WTC11 (cell line): ENCODE results near the gene FDXR.

ENCODE experiments used
- IRF2 ChIP-seq: sonication (generic); formaldehyde crosslinking; IDR thresholded peaks from 2 replicates; pipeline ENCODE4 v1.8.0; 2022; ENCODE audit warnings: low read depth, missing genetic modification reagents, borderline replicate concordance
- TF ChIP-seq, protein P1 (sequence below): fragments of 200-600 bp; IDR thresholded peaks from 2 replicates; pipeline ENCODE4 v1.8.0; 2022; ENCODE audit warnings: antibody characterized with exemption

DNA sequence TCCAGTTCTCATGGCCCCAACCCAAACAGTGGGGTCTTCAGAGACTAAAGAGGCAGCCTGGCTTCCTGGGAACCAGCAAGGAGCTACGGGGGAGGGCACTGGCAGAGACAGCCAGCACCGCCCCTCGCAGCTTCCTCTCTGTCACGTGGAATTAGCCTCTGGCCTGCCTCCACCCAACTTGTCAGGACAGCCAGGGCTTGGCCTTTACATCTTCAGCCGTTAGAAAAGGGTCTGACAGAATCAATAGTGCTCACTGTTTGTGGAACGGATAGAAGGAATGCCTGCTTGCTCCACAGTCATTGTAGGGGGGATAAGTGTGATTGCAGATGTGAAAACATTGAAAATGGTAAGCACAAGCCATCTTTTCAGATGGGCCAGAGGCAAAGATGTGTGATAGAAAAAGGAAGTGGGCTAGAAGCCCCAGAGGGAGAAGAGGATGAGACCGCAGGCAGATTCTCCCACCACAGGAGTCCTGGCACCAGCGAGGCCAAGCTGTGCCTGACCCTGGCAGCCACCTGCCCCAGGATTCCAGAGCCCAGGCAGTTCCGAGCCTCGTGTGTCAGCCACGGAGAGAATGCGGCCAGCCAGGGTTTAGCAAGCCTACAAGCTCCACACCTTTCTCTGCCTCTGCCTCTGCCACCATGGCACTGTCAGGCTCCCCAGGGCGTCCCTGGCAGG is 31.7 kb downstream of the FDXR start:
- no peak for TF ChIP-seq IRF2 (CRISPR knock-in tag)
- TF ChIP-seq, protein P1, sequence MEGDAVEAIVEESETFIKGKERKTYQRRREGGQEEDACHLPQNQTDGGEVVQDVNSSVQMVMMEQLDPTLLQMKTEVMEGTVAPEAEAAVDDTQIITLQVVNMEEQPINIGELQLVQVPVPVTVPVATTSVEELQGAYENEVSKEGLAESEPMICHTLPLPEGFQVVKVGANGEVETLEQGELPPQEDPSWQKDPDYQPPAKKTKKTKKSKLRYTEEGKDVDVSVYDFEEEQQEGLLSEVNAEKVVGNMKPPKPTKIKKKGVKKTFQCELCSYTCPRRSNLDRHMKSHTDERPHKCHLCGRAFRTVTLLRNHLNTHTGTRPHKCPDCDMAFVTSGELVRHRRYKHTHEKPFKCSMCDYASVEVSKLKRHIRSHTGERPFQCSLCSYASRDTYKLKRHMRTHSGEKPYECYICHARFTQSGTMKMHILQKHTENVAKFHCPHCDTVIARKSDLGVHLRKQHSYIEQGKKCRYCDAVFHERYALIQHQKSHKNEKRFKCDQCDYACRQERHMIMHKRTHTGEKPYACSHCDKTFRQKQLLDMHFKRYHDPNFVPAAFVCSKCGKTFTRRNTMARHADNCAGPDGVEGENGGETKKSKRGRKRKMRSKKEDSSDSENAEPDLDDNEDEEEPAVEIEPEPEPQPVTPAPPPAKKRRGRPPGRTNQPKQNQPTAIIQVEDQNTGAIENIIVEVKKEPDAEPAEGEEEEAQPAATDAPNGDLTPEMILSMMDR: no peak
